Heart left ventricle (tissue), 16 donors: Measurements from ENCODE around the gene ZDHHC5. TPM values are rescaled to one million over a fixed set of nuclear protein-coding genes. Genes with fewer than 3 reads are reported as not detected.
"Not testable (repeated sequence)": the region's sequence is repeated elsewhere in the genome, so short reads cannot be mapped to it uniquely, and the experiment has no call there.

Experiments used
- ATAC-seq, 4 donors: fragments of 200-7000 bp; cut with Tn5 transposase; one replicate each; pipeline ENCODE4 v1.9.1; 2020 to 2022; ENCODE audit warnings: moderate library complexity in 4 of 4, mild to moderate bottlenecking in 3 of 4, moderate number of reproducible peaks in 1 of 4
- DNase-seq, 5 donors: peaks; one replicate each; pipeline ENCODE4 v3.0.0-alpha.2; 2020
- H3K27ac ChIP-seq, 12 donors: fragments of 200-600 bp; sonication (generic) in 4 of 12; one replicate each; pipeline versions ENCODE4 v1.5.0 to v1.8.0; 2016 to 2022; ENCODE audit warnings: mild to moderate bottlenecking in 2 of 12
- H3K27me3 ChIP-seq, 9 donors: fragments of 200-600 bp; sonication (generic) in 2 of 9; one replicate each; pipeline versions ENCODE4 v1.5.1 to v1.8.0; 2016 to 2022; ENCODE audit warnings: mild to moderate bottlenecking in 3 of 9
- H3K36me3 ChIP-seq, 9 donors: fragments of 200-600 bp; sonication (generic) in 2 of 9; one replicate each; pipeline versions ENCODE4 v1.5.0 to v1.8.0; 2018 to 2022; ENCODE audit warnings: mild to moderate bottlenecking in 2 of 9
- H3K4me1 ChIP-seq, 12 donors: fragments of 200-600 bp; sonication (generic) in 4 of 12; one replicate each; pipeline versions ENCODE4 v1.5.0 to v1.8.0; 2016 to 2022; ENCODE audit warnings: mild to moderate bottlenecking in 3 of 12
- H3K4me3 ChIP-seq, 12 donors: fragments of 200-600 bp; sonication (generic) in 4 of 12; one replicate each; pipeline versions ENCODE4 v1.5.0 to v1.8.0; 2017 to 2022; ENCODE audit warnings: mild to moderate bottlenecking in 9 of 12, moderate library complexity in 4 of 12
- H3K9me3 ChIP-seq, 12 donors: fragments of 200-600 bp; sonication (generic) in 4 of 12; one replicate each; pipeline versions ENCODE4 v1.5.0 to v1.8.0; 2016 to 2022; ENCODE audit warnings: mild to moderate bottlenecking in 1 of 12
- POLR2A ChIP-seq, 2 donors: fragments of 450-650 bp; IDR thresholded peaks; one replicate each; pipeline ENCODE4 v1.6.1; 2017; ENCODE audit warnings: antibody characterized with exemption in 2 of 2, mild to moderate bottlenecking in 2 of 2, moderate library complexity in 2 of 2
- WGBS, 4 donors: extraction: QIAGEN DNeasy Blood & Tissue Kit in 2 of 4; methylation state at CpG; one replicate each; pipeline versions ENCODE4 v1.1.5 to v1.1.7; 2013 to 2018; 5-methylcytosine and 5-hydroxymethylcytosine counted together
- intact Hi-C, 10 donors: fragments of 100-400 bp; cut with DNase I; formaldehyde crosslinking; loops; one replicate each; pipeline versions ENCODE4 v1.11.1 to v1.14.2; 2022
- polyA plus RNA-seq, 2 donors: library from polyadenylated mRNA; stranded (reverse); fragments of 200-250 nt; gene quantifications; one replicate each; pipeline ENCODE4 v1.2.3, GENCODE V29; 2013
- total RNA-seq, 9 donors: library from RNA; depleted of rRNA in 2 of 9; stranded (reverse); fragments of >200 nt in 2 of 9; fragmentation: NEBNext Ultra II Directional in 3 of 9; extraction: Animal tissue kit (Norgen Biotek cat#: 25700) in 3 of 9; gene quantifications; one replicate each; pipeline versions ENCODE4 v1.1.0 to v1.2.4, GENCODE V29; 2016 to 2023
- TF ChIP-seq, protein P1 (sequence below), 12 donors: fragments of 200-600 bp; sonication (generic) in 4 of 12; IDR thresholded peaks; one replicate each; pipeline versions ENCODE4 v1.5.0 to v1.8.0; 2018 to 2022; ENCODE audit warnings: antibody characterized with exemption in 12 of 12, mild to moderate bottlenecking in 5 of 12
- donor health status: ischemic (EF 13 %, LVEDD 7.1; RV severe dilation, severe dysfunction).
- donor health status: healthy with polysubstance abuse.
- donor health status: DM: no; HTN: yes; CAD: no.
- donor health status: DM: no; HTN: no; CAD: no.
- donor health status: ischemic (EF 25% LVEDD 6.9; RV normal size, moderate dysfunction).
- donor health status: ischemic (EF 25% LVEDD 5.7; RV mildly dilated, moderate dysfunction).
- donor health status: healthy.
- donor health status: DM: yes; HTN: yes; CAD: no.
- donor health status: ischemic (EF 35%, LVEDD 5.7; RV mildly dilated, moderate dysfunction).
- donor health status: nonischemic (EF 11% LVEDD 7.7; RV severe dilation, severe dysfunction).
- donor health status: DM: yes; HTN: yes; CAD: no.
- donor health status: PGD.
- donor health status: ischemic (EF 29% LVEDD 5.4; RV normal size, mild dysfunction).
- donor health status: nonischemic (EF 23%, LVEDD 6.1; RV moderate dilation, normal function).

The ZDHHC5 gene
- total and polyA plus RNA-seq, 11 donors: 21.9 to 63.6 (median 45.7) TPM

GRCh38 chr11:57680552-57680874 is 12.6 kb downstream of the ZDHHC5 start:
- intact Hi-C loops: no loop called here
- Histone ChIP-seq H3K9me3 (no peaks in the 10 kb centered on the region), H3K27me3 (no peaks in the 10 kb centered on the region), H3K4me1 (peaks cover 0 to 37% (median 17%) of the 10 kb centered on the region in 12 donors), H3K27ac (peak overlapping the region in 1 of 12 donors; percentile 37), H3K36me3 (peaks cover 0 to 92% (median 69%) of the 10 kb centered on the region in 9 donors), H3K4me3 (no peak overlapping the region)
- 77 to 82% (median 79%) methylated on average over 2 of the region's 2 CpGs for WGBS, 4 donors
- no peak for ATAC-seq
- DNase-seq: no peak
- TF ChIP-seq, protein P1, sequence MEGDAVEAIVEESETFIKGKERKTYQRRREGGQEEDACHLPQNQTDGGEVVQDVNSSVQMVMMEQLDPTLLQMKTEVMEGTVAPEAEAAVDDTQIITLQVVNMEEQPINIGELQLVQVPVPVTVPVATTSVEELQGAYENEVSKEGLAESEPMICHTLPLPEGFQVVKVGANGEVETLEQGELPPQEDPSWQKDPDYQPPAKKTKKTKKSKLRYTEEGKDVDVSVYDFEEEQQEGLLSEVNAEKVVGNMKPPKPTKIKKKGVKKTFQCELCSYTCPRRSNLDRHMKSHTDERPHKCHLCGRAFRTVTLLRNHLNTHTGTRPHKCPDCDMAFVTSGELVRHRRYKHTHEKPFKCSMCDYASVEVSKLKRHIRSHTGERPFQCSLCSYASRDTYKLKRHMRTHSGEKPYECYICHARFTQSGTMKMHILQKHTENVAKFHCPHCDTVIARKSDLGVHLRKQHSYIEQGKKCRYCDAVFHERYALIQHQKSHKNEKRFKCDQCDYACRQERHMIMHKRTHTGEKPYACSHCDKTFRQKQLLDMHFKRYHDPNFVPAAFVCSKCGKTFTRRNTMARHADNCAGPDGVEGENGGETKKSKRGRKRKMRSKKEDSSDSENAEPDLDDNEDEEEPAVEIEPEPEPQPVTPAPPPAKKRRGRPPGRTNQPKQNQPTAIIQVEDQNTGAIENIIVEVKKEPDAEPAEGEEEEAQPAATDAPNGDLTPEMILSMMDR (IDR thresholded peaks at IDR 0.05): no peak
- TF ChIP-seq POLR2A (IDR thresholded peaks at IDR 0.05): no peak

GRCh38 chr11:57681168-57681567 is 13.3 kb downstream of the ZDHHC5 start:
- DNase-seq (no peak), ATAC-seq (no peak)
- TF ChIP-seq, protein P1 (IDR thresholded peaks at IDR 0.05): no peak
- no peak for TF ChIP-seq POLR2A (IDR thresholded peaks at IDR 0.05)
- 47 to 74% (median 61%) methylated on average over 1 of the region's 1 CpG for WGBS, 4 donors
- peaks cover 0 to 37% (median 17%) of the 10 kb centered on the region in 12 donors for H3K4me1 ChIP-seq
- no peak overlapping the region for H3K4me3 ChIP-seq
- H3K27me3 ChIP-seq: no peaks in the 10 kb centered on the region
- intact Hi-C loops: no loop called here
- no peak overlapping the region for H3K27ac ChIP-seq
- peaks cover 0 to 92% (median 69%) of the 10 kb centered on the region in 9 donors for H3K36me3 ChIP-seq
- no peaks in the 10 kb centered on the region for H3K9me3 ChIP-seq

DNA sequence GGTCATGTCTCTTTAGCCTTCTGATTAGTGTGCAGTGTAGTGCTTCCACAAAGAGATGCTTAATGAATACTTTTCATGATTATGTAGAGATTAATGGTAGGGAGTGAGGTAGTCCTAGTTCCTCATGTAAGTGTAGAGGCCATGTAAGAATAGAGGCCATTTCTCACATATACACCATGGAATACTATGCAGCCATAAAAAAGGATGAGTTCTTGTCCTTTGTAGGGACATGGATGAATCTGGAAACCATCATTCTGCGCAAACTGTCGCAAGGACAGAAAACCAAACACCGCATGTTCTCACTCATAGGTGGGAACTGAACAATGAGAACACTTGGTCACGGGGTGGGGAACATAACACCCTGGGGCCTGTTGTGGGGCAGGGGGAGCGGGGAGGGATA is 22.6 kb downstream of the ZDHHC5 start:
- H3K27ac ChIP-seq, H3K27me3 ChIP-seq, H3K4me3 ChIP-seq, intact Hi-C loops, DNase-seq, H3K9me3 ChIP-seq, ATAC-seq, H3K4me1 ChIP-seq: not testable (repeated sequence)
- 97 to 99% (median 98%) methylated on average over 5 of the region's 5 CpGs for WGBS, 4 donors
- H3K36me3 ChIP-seq: peaks cover 3 to 100% (median 100%) of the 10 kb centered on the region in 9 donors

DNA sequence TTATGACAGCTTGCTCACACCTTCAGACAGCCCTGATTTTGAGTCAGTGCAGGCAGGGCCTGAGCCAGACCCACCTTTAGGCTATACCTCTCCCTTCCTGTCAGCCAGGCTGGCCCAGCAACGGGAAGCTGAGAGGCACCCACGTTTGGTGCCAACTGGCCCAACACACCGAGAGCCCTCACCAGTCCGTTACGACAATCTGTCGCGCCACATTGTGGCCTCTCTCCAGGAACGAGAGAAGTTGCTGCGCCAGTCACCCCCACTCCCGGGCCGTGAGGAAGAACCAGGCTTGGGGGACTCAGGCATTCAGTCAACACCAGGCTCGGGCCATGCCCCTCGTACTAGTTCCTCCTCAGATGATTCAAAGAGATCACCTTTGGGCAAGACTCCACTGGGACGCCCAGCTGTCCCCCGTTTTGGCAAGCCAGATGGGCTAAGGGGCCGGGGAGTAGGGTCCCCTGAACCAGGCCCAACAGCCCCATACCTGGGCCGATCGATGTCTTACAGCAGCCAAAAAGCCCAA is 31.0 kb downstream of the ZDHHC5 start:
- ATAC-seq (peak in 3 of 4 donors; percentile 8 to 35 (median 21)), DNase-seq (no peak)
- Histone ChIP-seq H3K9me3 (no peaks in the 10 kb centered on the region), H3K27ac (no peak overlapping the region), H3K36me3 (peaks cover 7 to 100% (median 90%) of the 10 kb centered on the region in 9 donors), H3K27me3 (no peaks in the 10 kb centered on the region), H3K4me1 (no peaks in the 10 kb centered on the region), H3K4me3 (no peak overlapping the region)
- intact Hi-C loops: no loop called here
- 83 to 94% (median 89%) methylated on average over 14 to 18 of the region's 18 CpGs for WGBS, 4 donors
- TF ChIP-seq, protein P1 (IDR thresholded peaks at IDR 0.05): no peak
- no peak for TF ChIP-seq POLR2A (IDR thresholded peaks at IDR 0.05)

DNA sequence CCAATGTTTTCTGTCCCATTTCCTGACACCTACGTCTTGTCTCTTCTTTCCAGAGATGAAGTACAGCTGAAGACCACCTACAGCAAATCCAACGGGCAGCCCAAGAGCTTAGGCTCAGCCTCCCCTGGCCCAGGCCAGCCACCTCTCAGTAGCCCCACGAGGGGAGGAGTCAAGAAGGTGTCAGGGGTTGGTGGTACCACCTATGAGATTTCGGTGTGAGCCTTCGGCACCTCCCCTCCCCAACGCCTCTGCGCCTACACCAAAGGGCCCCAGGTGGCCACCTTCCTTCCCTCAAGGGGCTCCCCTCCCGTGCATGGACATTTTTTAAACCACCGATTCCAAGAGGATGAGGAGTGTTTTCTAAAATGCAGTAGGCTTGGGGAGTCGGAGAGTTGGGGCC is 31.9 kb downstream of the ZDHHC5 start:
- Histone ChIP-seq H3K9me3 (no peaks in the 10 kb centered on the region), H3K4me1 (no peaks in the 10 kb centered on the region), H3K36me3 (peaks cover 7 to 100% (median 90%) of the 10 kb centered on the region in 9 donors), H3K4me3 (no peak overlapping the region), H3K27ac (no peak overlapping the region), H3K27me3 (no peaks in the 10 kb centered on the region)
- no peak for ATAC-seq
- intact Hi-C loops: no loop called here
- WGBS, 4 donors: 80 to 87% (median 87%) methylated on average over 10 of the region's 10 CpGs
- no peak for DNase-seq
- TF ChIP-seq, protein P1 (IDR thresholded peaks at IDR 0.05): no peak
- TF ChIP-seq POLR2A (IDR thresholded peaks at IDR 0.05): no peak
